T-helper 9 cell (primary cell): ENCODE data around the gene PLRG1.
"Not testable (repeated sequence)": the region's sequence is repeated elsewhere in the genome, so short reads cannot be mapped to it uniquely, and the experiment has no call there.

ENCODE experiments used
- DNase-seq: peaks from one replicate; pipeline ENCODE4 v3.0.0-alpha.2; 2020
- total RNA-seq, 2 donors: gene quantifications; one replicate each; lab custom pipeline; 2026; lab: John Stamatoyannopoulos, UW

The PLRG1 gene
- 49.5 to 100 reads per million in 2 donors for total RNA-seq

DNA sequence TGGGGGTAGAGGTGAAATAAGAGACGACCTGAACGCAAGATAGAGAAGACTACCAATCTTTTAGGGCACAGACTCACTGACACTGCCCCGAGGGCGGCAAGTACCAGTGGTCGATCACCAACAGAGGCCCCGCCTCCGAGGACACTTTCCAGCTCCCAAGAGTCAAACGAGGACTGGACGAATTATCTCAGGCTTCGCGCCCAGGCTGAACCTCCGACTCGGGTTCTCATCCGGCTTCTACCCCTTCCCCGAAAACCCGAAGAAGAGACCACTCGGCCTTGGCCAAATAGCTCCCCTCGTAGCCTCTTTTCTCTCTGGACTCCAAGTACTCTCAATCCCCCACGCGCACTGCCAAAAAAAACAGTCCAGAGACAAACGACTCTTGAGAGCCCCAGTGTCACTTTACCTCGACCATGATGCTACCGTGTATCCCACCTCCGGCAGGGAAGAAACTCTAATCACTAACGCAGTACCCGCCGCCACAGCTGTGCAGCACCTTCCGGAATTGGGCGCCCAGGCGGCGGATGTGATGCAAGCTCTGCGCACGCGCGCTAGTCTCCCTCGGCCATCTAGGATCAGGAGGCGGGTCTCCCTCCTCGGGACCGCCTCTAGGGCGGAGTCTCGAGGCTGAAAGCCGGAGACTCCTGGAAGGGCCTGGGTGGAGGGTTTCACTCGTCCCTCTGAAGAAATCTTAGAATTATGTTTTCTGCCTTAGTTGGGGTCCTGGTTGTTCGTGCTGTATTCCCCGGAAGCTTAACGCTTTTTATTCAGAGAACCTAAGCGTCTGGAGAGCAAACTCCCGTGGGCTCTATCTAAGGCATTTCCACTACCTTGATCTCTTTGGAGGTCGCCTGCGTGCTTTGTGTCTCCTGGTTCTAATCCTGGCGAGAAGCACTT, at the start of gene PLRG1:
Gene PLRG1, minus strand, starts transcription at position 507 of the 897 bp plus-strand sequence. Its CDS starts 92 bp downstream, at position 415.
- peak; percentile 96 for DNase-seq

DNA sequence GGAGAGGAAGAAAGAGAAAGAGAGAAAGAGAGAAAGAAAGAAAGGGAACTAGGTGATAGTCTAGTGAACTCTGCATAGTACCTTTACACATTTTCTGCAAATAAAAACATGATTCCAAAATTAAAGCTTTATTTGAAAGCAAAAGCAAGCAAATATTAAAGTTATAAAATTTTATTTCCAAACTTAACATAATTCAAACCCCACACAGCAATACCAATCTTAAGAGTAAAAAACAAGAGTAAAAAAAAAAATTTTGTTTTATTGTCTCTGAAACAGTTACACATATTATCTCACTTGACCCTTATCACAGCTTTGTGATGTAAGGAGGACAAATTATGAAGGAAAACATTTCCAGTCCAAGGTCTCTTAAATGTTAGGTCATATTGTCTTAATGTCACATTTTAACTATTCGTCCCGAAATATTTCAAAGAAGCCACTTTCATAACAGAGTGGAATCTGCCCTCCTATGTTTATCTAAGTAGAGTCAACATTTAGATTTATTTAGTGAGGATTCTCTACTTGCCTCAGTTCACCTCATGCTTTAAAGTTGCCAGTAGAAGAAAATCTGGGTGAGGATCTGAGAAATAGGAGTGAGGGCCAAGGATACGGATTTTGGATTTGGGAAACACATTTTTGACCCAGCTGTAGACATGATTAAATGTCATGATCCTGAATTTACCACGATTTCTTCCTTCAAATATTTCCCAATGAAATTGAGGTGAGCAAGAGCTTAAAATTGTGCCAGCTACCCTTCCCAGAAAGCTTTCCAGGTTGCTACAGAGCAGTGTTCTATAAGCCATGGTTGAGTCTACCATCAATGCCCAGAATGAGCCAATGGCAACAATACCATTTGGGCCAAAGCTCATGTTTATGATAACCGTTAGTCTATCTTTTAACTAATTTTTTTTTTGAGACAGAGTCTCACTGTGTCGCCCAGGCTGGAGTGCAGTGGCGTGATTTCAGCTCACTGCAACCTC, 47.9 kb upstream of the PLRG1 start:
- no peak for DNase-seq

DNA sequence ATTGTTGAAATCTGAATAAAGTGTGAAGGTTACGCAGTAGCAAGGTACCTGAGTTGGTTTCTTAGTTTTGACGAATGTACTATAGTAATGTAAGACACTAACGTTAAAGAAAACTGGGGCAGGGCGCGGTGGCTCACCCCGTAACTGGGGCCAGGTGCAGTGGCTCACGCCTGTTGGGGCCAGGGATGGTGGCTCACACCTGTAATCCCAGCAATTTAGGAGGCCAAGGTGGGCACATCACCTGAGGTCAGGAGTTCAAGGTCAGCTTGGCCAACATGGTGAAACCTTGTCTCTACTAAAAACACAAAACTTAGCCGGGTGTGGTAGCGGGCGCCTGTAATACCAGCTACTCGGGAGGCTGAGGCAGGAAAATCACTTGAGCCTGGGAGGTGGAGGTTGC, 47.1 kb upstream of the PLRG1 start:
- DNase-seq = not testable (repeated sequence)

DNA sequence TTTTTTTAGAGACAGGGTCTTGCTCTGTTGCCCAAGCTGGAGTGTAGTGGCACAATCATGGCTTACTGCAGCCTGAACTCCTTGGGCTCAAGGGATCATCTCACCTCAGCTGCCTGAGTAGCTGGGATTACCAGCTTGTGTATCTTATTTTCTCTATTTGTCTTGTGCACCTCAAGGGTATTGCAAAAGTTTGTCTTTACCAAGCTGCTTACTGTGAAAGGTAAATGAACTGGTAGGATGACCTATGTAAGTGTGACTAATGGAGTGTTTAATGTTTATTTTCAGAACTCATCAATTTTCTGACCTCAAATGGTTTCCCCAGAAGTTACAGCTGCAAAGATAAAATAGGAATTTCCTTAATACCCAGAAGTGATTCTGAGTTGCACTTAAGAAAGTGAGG, 45.6 kb upstream of the PLRG1 start:
- no peak for DNase-seq

DNA sequence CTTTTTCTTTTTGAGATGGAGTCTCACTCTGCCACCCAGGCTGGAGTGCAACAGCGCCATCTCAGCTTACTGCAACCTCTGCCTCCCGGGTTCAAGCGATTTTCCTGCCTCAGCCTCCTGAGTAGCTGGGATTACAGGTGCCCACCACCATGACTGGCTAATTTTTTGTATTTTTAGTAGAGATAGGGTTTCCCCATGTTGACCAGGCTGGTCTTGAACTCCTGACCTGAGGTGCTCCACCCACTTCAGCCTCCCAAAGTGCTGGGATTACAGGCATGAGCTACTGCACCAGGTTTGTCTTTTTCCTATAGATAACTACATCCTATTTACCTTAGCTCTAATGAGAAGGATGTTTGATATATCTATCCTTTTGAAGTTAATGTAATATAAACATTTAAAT, 44.1 kb upstream of the PLRG1 start:
- not testable (repeated sequence) for DNase-seq

DNA sequence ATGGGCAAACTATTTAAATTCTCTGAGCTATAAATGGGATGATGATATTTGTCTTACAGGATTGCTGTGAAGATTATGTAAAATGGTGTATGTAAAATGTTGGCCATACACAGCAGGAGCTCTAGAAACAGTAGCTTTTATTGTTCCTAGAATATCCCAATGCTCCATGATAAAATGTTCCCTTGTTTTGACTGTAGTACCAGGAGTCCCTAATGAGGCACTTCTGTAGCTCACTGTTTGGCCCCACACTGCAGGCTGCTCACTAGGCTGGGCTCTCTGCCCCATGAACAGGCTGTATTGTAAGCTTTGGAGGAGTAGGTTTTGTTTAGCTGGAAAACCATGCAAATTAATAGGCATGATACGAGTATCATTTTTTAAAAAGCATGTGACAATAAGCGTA, 43.7 kb upstream of the PLRG1 start:
- no peak for DNase-seq

DNA sequence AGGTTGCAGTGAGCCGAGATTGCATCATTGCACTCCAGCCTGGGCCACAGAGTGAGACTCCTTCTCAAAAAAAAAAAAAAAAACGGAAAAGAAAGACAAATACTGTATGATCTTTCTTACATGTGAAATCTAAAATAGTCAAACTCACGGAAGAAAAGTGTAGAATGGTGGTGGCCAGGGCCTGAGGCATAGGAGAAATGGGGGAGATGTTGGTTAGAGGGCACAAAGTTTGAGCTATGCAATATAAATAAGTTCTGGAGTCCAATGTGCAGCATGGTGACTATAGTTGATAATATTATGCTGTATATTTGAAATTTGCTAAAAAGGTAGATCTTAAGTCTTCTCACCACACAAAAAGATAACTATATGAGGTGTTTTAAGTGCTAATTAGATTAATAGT, 41.7 kb upstream of the PLRG1 start:
- DNase-seq = no peak

DNA sequence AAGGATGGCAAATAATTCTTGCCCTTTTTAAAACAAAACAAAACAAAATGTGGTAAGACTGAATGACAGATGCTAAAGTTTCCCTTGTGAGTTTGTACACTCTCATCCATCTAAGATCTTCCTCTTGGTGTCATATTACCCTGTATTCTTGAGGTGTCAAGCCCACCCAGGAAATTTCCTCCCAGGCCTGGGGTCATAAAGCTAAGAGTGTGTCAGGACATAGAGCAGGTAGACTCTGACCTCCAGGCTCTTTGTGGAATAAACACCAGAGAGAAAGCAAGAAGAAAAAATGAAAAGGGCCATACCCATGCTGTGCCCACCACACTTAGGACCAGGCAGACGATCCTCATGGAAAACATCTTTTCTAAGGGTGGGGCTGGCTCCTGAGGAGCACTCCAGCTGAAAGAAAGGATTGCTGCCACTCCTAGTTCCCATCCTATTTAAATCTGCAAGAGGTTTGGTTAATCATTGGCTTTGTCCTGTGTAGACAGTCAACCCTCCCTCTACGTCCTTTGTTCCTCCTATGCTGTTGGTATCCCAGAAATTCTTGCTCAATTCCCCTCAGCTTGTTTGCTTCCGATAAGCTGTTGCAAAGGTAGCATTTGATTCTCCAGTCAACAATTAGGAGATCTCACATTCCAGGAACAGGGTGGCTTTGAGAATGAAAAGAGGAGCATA, 40.3 kb upstream of the PLRG1 start, which contains the start of gene FGA:
Gene FGA, minus strand, starts transcription at position 414 of the 678 bp plus-strand sequence. Its CDS starts 55 bp downstream, at position 359.
- no peak for DNase-seq

DNA sequence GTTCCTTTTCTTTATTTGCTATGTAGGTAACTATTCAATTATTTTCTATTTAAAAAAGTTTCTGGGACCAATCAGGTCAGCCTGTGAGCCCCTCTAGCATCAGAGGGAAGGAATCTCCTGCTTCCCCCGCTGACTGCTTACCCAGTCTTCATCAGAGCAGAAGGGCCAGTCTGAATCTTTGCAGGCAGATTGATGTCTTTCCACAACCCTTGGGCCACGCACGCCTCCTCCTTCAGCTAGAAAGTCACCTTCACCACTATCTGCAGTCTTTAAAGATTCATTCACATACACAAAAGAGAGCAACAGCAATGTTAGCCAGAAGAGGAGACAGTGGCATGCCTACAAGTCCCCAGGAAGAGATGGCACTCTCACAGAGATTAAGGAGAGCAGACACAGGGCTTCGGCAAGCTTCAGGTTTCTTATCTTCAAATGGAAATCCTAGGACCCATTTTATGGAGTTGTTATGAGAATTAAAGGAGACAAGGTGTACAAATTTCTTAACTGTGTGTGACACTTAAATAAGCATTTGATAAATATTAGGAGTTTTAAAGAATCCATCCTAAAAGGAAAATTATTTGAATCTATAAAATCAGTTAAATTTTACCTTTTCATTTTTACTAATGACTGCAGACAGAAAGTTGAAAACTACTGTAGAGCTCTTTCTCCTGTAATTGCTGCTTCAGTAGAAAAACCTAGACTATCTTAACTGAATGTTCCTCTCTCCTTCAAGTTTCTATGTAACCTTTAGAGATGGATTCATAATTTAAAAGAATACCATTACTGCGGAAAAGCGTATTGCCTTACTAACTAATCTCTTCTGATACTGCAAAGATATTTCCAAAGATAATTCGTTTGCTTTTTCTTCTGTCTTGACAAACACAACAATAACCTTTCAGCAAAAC, 39.3 kb upstream of the PLRG1 start:
- DNase-seq = no peak

DNA sequence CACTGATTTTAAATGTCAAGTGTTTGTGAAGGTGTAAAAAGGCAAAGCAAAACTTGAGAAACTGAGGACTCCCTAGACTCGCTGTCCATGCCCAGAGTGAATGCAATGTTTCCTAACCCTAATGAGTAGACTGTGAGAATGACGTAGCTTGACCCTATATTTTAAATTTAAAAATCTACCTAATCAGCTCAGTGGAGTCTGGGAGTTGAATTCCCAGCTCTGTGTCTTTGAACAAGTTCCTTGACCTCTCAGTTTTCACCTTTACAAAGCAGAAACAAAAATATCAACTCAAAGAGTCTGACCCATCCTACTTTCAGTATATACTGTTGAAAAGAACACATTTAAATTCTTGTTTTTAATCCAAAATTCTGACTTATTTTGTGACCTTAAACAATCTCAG, 38.0 kb upstream of the PLRG1 start:
- no peak for DNase-seq

DNA sequence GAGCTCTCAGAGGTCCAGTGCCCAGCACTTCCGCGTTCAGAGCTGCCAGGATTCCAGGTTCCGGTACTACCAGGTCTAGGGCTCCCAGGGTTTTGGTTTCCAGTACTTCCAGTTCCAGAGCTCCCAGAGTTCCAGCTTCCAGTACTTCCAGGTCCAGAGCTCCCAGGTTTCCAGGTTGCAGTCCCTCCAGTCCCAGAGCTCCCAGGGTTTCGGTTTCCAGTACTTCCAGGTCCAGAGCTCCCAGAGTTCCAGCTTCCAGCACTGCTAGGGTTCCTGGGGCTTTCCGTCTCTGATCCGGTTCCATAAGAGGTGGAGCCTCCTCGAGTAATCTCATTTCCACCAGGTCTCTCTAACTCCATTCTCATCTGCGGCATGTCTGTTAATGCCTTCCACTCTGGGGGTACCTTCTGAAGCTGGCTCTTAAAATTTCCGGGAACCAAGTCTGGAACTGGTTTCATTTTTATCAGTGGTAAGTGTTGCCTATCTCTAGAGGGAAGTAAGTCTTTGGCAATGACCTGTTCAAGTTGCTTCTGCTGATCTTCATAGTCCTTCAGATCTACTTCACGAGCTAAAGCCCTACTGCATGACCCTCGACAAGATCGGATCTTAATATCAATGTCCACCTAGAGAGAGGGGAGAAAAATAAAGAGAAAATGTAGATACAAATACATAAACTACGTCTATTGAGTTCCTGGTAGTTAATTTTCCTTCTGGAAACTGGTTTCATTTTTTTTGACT, 36.3 kb upstream of the PLRG1 start:
- no peak for DNase-seq

DNA sequence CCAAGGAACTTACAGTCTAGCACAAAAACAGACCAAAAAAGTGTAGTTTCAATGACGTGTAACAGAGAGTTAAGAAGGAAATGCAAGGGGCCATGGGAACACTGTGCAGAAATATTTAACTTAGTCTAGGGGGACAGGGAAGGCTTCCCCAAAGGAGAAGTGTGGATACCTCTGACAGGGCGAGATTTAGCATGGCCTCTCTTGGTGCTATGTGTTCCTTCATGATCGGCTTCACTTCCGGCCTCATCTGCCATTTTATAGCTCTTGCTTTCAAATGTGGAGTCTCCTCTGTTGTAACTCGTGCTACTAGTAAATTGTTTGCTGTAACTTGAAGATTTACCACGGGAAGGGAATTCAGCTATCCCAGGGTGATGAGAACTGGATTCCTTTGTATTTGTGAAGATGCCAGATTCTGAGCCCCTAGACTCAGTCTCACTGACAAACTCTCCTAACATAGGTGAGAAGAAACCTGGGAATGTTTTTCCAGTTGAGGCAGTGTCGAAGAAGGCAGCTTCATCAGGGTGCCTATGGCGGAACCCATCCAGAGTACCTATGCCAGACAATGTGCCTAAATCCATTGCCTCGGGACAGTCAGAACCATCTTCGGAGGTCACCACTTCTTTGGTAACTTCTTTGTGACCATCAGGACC, 35.3 kb upstream of the PLRG1 start:
- DNase-seq = no peak

DNA sequence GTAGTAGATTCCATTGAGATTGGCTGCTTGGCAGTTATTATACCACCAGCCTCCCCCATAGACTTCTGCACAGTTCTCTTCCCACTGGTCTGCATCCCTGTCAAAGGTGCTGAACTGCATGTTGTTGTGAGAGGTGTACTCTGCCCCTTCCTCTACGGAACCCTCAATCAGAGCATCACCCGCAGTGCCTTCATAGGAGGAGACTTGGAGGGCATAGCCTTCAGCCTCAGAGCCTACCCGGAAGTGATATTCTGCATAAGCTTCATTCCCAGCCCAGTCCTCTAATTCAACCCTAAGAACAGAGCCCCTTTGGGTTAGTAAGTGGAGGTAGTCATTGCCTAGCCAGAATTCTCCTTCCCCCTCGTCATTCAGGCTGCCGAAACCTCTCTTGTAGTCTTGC, 34.1 kb upstream of the PLRG1 start:
- no peak for DNase-seq

DNA sequence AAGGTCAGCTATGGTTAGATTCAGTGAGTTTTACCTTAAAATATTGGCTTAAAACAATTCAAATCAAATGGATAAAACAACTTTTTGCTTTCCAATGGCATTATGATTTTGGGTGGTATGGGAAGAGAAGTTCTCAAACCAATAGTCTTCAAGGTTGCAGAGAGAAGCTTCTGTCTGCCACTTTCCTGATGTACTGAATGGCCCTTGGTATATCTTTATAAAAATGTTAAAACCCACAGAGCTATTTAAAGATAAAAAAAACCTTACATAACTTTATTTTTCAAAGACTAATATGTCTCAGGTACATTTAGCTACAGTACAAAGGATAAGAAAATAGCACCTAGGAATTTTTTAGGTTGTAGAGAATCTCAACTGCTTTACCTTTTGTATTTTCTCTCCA, 33.5 kb upstream of the PLRG1 start:
- no peak for DNase-seq

DNA sequence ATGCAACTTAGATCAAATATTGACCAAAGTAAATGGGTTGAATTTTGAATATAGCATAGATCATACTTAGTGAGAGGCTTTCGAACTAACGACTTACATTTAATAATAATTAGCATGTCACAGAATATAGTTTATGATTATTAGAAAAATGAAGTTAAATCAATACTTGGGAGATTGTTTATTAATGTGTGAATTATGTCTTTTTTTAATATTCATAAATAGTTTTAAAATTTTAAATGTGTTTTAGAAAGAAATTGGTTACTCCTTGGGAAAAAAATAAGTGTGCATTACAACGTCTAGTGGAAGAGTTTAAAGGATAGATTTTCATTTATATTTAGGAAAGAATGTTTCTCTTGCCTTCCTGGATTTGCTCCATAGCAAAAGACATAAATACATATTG, 33.0 kb upstream of the PLRG1 start:
- no peak for DNase-seq

DNA sequence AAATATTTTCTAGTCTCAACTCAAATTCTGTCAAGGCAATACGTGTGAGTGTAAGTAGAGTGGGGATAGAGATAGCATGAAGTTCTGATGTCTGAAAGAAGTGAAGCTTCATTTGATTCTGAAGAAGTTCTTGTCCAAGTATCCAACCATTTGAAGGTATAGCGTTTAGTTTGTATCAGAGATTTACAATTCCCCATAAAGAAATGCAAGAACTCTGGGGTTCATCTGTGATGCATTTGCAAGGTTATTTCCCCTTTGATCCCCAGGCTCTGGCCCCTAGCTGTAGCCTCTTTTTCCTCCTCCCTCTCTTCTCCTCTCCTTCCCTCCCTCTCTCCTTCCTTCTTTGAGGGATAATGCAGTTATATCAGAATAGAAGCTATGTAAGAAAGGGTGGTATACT, 32.5 kb upstream of the PLRG1 start:
- DNase-seq = no peak

DNA sequence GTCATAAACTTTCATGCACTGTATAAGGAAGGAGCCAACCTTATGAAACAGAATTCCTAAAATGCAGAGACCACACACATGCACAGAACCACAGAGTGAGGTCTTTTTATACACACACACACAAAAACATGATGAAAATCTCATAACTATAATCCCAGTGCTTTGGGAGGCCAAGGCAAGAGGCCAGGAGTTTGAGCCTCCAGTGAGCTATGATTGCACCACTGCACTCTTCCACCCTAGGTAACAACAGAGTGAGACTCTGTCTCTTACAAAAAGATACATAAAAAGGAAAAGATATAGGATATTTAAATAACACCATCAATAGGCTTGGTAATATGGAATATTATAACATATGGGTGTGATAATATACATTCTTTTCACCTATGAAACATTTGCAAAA, 29.7 kb upstream of the PLRG1 start:
- no peak for DNase-seq

DNA sequence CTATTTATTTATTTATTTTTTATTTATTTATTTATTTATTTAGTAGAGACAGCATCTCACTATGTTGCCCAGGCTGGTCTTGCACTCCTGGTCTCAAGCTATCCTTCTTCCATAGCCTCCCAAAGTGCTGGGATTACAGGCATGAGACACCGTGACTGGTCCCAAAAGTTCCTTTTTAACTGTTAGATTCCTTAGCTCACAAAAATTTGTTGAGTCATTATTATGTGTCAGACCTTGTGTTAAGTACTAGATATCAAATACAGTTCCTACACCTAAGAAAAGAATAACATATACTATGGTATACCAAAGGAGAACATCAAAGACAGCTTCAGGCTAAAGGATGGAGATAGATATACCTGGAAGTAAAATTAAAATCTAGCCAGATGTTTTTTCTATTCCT, 28.7 kb upstream of the PLRG1 start:
- DNase-seq = no peak

DNA sequence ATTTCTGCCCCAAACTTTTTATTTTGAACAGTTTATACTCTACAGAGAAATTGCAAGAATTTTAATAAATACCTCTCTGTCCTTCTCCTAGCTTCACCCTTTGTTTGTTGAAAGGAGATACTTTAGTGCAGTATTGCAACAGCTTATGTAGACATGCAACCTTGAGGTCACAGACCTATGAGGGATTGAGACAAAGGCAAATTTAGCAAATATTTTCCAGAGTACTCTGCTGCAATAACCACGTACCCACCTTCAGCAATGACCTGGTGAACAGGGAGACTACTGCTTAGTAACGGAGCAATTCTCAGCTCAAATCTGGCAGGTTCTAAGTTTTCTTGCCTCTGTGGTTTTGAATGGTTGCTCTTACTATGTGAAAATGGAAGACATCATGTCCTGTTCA, 27.1 kb upstream of the PLRG1 start:
- no peak for DNase-seq

DNA sequence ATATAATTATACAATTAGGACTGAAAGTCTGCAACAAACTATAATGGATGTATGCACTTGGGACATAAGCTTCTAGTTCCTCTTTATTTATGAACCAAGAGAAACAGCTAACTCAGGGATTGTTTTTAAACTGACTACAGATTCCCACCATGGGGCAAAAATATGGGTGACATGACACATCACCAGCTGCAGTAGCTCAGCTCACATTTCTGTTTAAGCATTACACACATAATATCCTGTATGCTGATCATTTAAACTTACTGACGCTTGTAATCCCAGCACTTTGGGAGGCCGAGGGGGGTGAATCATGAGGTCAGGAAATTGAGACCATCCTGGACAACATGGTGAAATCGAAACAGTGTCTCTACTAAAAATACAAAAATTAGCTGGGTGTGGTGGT, 24.1 kb upstream of the PLRG1 start:
- DNase-seq = no peak
